GM12891 (cell line): ENCODE data around the gene IGFBP6.

Experiments
- POLR2A ChIP-seq: IDR thresholded peaks from 2 replicates; pipeline ENCODE4 v1.6.1; 2011; ENCODE audit warnings: low read depth, low read length, control low read depth
- POLR2AphosphoS5 ChIP-seq: IDR thresholded peaks from 2 replicates; pipeline ENCODE4 v1.6.1; 2011; ENCODE audit warnings: low read depth, low read length, control low read depth
- POU2F2 ChIP-seq: IDR thresholded peaks from 2 replicates; pipeline ENCODE4 v1.6.1; 2011; ENCODE audit warnings: low read depth, mild to moderate bottlenecking, control low read depth, low read length, moderate library complexity

- no peak for TF ChIP-seq POU2F2
- TF ChIP-seq POLR2A = no peak
- no peak for TF ChIP-seq POLR2AphosphoS5
These were observed 6.9 kb upstream of the IGFBP6 start for GRCh38 chr12:53090554-53090953.
